HEK293 (cell line): ENCODE measurements around the gene MYO1E.

ENCODE experiments used
- CTCF ChIA-PET: fragments of 350-600 bp; formaldehyde crosslinking; extraction: SDS; loops from one replicate; lab custom pipeline; 2021; ENCODE audit warnings: antibody characterized with exemption; lab: Yijun Ruan, JAX
- POLR2A ChIA-PET: fragments of 300-600 bp; formaldehyde crosslinking; extraction: SDS; loops from one replicate; lab custom pipeline; 2020; ENCODE audit warnings: antibody characterized with exemption, inconsistent platforms; lab: Yijun Ruan, JAX
- H3K27ac ChIP-seq: fragments of 200-500 bp; sonication (Bioruptor generic); 2 replicates; pipeline ENCODE4 v1.5.1; 2014; ENCODE audit warnings: low read depth, low read length, control low read depth, inconsistent platforms; ENCODE audit errors: extremely low read depth
- H3K36me3 ChIP-seq, 2 experiments: fragments of 200-500 bp in 1 of 2; sonication (Bioruptor generic) in 1 of 2; 1 replicate in 1 of 2; 2 replicates in 1 of 2; pipeline ENCODE4 v1.5.1; 2014 to 2017; ENCODE audit warnings: inconsistent platforms in 2 of 2, low read length in 2 of 2; ENCODE audit not compliant: control insufficient read depth in 2 of 2, insufficient read depth in 1 of 2
- H3K4me1 ChIP-seq: fragments of 200-500 bp; sonication (Bioruptor generic); 2 replicates; pipeline ENCODE4 v1.5.1; 2014; ENCODE audit warnings: mild to moderate bottlenecking, low read length, inconsistent platforms; ENCODE audit not compliant: control insufficient read depth, insufficient read depth
- H3K4me3 ChIP-seq: 2 replicates; pipeline ENCODE4 v1.5.1; 2011; ENCODE audit warnings: low read depth, mild to moderate bottlenecking, control low read depth, low read length, moderate library complexity
- H3K9me3 ChIP-seq: fragments of 200-500 bp; sonication (Bioruptor generic); 2 replicates; pipeline ENCODE4 v1.5.1; 2014; ENCODE audit warnings: low read depth, low read length, inconsistent platforms; ENCODE audit not compliant: control insufficient read depth, insufficient read depth
- HOXA7 ChIP-seq: sonication (generic); formaldehyde crosslinking; IDR thresholded peaks from 2 replicates; pipeline ENCODE4 v1.8.1; 2022; ENCODE audit warnings: missing genetic modification reagents, borderline replicate concordance
- PRDM10 ChIP-seq: fragments of 450-650 bp; formaldehyde crosslinking; IDR thresholded peaks from 2 replicates; pipeline ENCODE4 v1.5.1; 2016; ENCODE audit warnings: missing biosample characterization, missing genetic modification characterization
- SALL2 ChIP-seq: fragments of 450-650 bp; formaldehyde crosslinking; IDR thresholded peaks from 2 replicates; pipeline ENCODE4 v1.5.0; 2017; ENCODE audit warnings: missing biosample characterization, mild to moderate bottlenecking, missing genetic modification characterization, borderline replicate concordance
- SCRT2 ChIP-seq: fragments of 450-650 bp; formaldehyde crosslinking; IDR thresholded peaks from 2 replicates; pipeline ENCODE4 v1.5.1; 2016; ENCODE audit warnings: missing biosample characterization, missing genetic modification characterization
- SETDB1 ChIP-seq: IDR thresholded peaks from one replicate; pipeline ENCODE4 v1.6.1; 2017; ENCODE audit warnings: mild to moderate bottlenecking, low read length, moderate library complexity, mixed read lengths; ENCODE audit not compliant: insufficient read length
- SP2 ChIP-seq: fragments of 450-650 bp; formaldehyde crosslinking; IDR thresholded peaks from 2 replicates; pipeline ENCODE4 v1.5.1; 2016; ENCODE audit warnings: missing biosample characterization, missing genetic modification characterization
- ZBTB48 ChIP-seq: fragments of 450-650 bp; formaldehyde crosslinking; IDR thresholded peaks from 2 replicates; pipeline ENCODE4 v1.5.1; 2016; ENCODE audit warnings: missing biosample characterization, missing genetic modification characterization
- ZNF121 ChIP-seq: fragments of 450-650 bp; formaldehyde crosslinking; IDR thresholded peaks from 2 replicates; pipeline ENCODE4 v1.5.1; 2016; ENCODE audit warnings: missing biosample characterization, missing genetic modification characterization
- ZNF132 ChIP-seq: fragments of 450-650 bp; formaldehyde crosslinking; IDR thresholded peaks from 2 replicates; pipeline ENCODE4 v1.5.1; 2017; ENCODE audit warnings: missing biosample characterization, missing genetic modification characterization, borderline replicate concordance
- ZNF169 ChIP-seq: fragments of 450-650 bp; formaldehyde crosslinking; IDR thresholded peaks from 2 replicates; pipeline ENCODE4 v1.5.1; 2016; ENCODE audit warnings: missing biosample characterization, missing genetic modification characterization
- ZNF202 ChIP-seq: fragments of 450-650 bp; formaldehyde crosslinking; IDR thresholded peaks from 2 replicates; pipeline ENCODE4 v1.5.1; 2016; ENCODE audit warnings: missing biosample characterization, missing genetic modification characterization, borderline replicate concordance
- ZNF223 ChIP-seq: fragments of 450-650 bp; formaldehyde crosslinking; IDR thresholded peaks from 2 replicates; pipeline ENCODE4 v1.5.1; 2016; ENCODE audit warnings: missing biosample characterization, missing genetic modification characterization
- ZNF24 ChIP-seq: fragments of 450-650 bp; formaldehyde crosslinking; IDR thresholded peaks from 2 replicates; pipeline ENCODE4 v1.5.1; 2016; ENCODE audit warnings: missing biosample characterization, missing genetic modification characterization
- ZNF248 ChIP-seq: fragments of 450-650 bp; formaldehyde crosslinking; IDR thresholded peaks from 2 replicates; pipeline ENCODE4 v1.5.1; 2017; ENCODE audit warnings: missing biosample characterization, missing genetic modification characterization
- ZNF404 ChIP-seq: fragments of 450-650 bp; formaldehyde crosslinking; IDR thresholded peaks from 2 replicates; pipeline ENCODE4 v1.5.1; 2017; ENCODE audit warnings: missing biosample characterization, missing genetic modification characterization
- ZNF426 ChIP-seq: fragments of 450-650 bp; formaldehyde crosslinking; IDR thresholded peaks from 2 replicates; pipeline ENCODE4 v1.5.1; 2017; ENCODE audit warnings: missing biosample characterization, missing genetic modification characterization, mild to moderate bottlenecking, inconsistent platforms, moderate library complexity
- ZNF449 ChIP-seq: fragments of 450-650 bp; formaldehyde crosslinking; IDR thresholded peaks from 2 replicates; pipeline ENCODE4 v1.5.1; 2017; ENCODE audit warnings: missing biosample characterization, mild to moderate bottlenecking, missing genetic modification characterization, moderate library complexity
- ZNF791 ChIP-seq: fragments of 450-650 bp; formaldehyde crosslinking; IDR thresholded peaks from 2 replicates; pipeline ENCODE4 v1.5.1; 2016; ENCODE audit warnings: missing biosample characterization, missing genetic modification characterization
- TF ChIP-seq, protein P1 (sequence below): fragments of 450-650 bp; formaldehyde crosslinking; IDR thresholded peaks from 2 replicates; pipeline ENCODE4 v1.5.1; 2017; ENCODE audit warnings: missing biosample characterization, missing genetic modification characterization

Gene MYO1E

GRCh38 chr15:59153466-59153865, 219.2 kb downstream of the MYO1E start:
- no peak overlapping the region for H3K27ac ChIP-seq
- CTCF ChIA-PET: no interaction called here
- H3K4me3 ChIP-seq: no peak overlapping the region
- H3K9me3 ChIP-seq: no peaks in the 10 kb centered on the region
- TF ChIP-seq HOXA7 (CRISPR knock-in tag) (no peak), ZNF24 (tag by site-specific recombination) (no peak), SALL2 (tag by site-specific recombination) (no peak), SETDB1 (no peak), ZNF202 (tag by site-specific recombination) (no peak)
- H3K36me3 ChIP-seq: peaks cover 0 to 33% of the 10 kb centered on the region in 2 experiments; a peak in 2 of 3 replicates
- POLR2A ChIA-PET: no interaction called here
- no peaks in the 10 kb centered on the region for H3K4me1 ChIP-seq

GRCh38 chr15:59152694-59153450, 219.8 kb downstream of the MYO1E start:
- H3K4me3 ChIP-seq: no peak overlapping the region
- peaks cover 0 to 29% of the 10 kb centered on the region in 2 experiments; a peak in 2 of 3 replicates for H3K36me3 ChIP-seq
- ChIA-PET CTCF (no interaction called here), POLR2A (interaction anchor here (0.6 kb wide), 1 partner anchor 10 kb away, joined by 8 read pairs; no protein-coding TSS in a partner anchor)
- TF ChIP-seq, protein P1, sequence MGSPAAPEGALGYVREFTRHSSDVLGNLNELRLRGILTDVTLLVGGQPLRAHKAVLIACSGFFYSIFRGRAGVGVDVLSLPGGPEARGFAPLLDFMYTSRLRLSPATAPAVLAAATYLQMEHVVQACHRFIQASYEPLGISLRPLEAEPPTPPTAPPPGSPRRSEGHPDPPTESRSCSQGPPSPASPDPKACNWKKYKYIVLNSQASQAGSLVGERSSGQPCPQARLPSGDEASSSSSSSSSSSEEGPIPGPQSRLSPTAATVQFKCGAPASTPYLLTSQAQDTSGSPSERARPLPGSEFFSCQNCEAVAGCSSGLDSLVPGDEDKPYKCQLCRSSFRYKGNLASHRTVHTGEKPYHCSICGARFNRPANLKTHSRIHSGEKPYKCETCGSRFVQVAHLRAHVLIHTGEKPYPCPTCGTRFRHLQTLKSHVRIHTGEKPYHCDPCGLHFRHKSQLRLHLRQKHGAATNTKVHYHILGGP (tag by site-specific recombination): no peak
- TF ChIP-seq ZNF132 (no peak), SCRT2 (no peak), SP2 (tag by site-specific recombination) (no peak), ZNF791 (tag by site-specific recombination) (no peak), ZNF248 (tag by site-specific recombination) (no peak), ZBTB48 (tag by site-specific recombination) (no peak), ZNF449 (tag by site-specific recombination) (no peak), ZNF223 (tag by site-specific recombination) (no peak), PRDM10 (tag by site-specific recombination) (no peak), ZNF404 (tag by site-specific recombination) (no peak), ZNF121 (tag by site-specific recombination) (no peak), ZNF169 (no peak), ZNF426 (tag by site-specific recombination) (no peak), ZNF24 (tag by site-specific recombination) (no peak)
- H3K27ac ChIP-seq: no peak overlapping the region
- no peaks in the 10 kb centered on the region for H3K9me3 ChIP-seq
- H3K4me1 ChIP-seq: no peaks in the 10 kb centered on the region
